CD14-positive monocyte (primary cell): ENCODE measurements around the gene CACNA1C. TPM values are rescaled to one million over a fixed set of nuclear protein-coding genes. Genes with fewer than 3 reads are reported as not detected.

ENCODE experiments used
- DNase-seq, 3 donors: peaks; one replicate each; pipeline ENCODE4 v3.0.0-alpha.2; 2011 to 2022
- H2AFZ ChIP-seq: 2 replicates; pipeline ENCODE4 v1.6.0; 2012; ENCODE audit warnings: mild to moderate bottlenecking, low read depth, low read length, inconsistent platforms; ENCODE audit not compliant: insufficient read depth, poor library complexity, severe bottlenecking
- H3K27ac ChIP-seq, 2 donors: 1 replicate in 1 of 2; 2 replicates in 1 of 2; pipeline ENCODE4 v1.5.1; 2012 to 2013; ENCODE audit warnings: low read length in 2 of 2, control low read depth in 1 of 2, inconsistent platforms in 1 of 2, low read depth in 1 of 2, mild to moderate bottlenecking in 1 of 2
- H3K27me3 ChIP-seq, 2 donors: one replicate each; pipeline versions ENCODE4 v1.6.0 to v1.6.1; 2011 to 2013; ENCODE audit warnings: low read length in 2 of 2; ENCODE audit not compliant: control insufficient read depth in 2 of 2, insufficient read depth in 2 of 2
- H3K36me3 ChIP-seq, 2 donors: replicated peaks in 1 of 2; 1 replicate in 1 of 2; 2 replicates in 1 of 2; pipeline versions ENCODE4 v1.5.1 to v1.6.1; 2012 to 2013; ENCODE audit warnings: low read length in 2 of 2, control low read depth in 1 of 2, inconsistent platforms in 1 of 2, mild to moderate bottlenecking in 1 of 2; ENCODE audit not compliant: insufficient read depth in 2 of 2, control insufficient read depth in 1 of 2
- H3K4me1 ChIP-seq, 2 donors: 1 replicate in 1 of 2; 2 replicates in 1 of 2; pipeline versions ENCODE4 v1.5.1 to v1.6.1; 2012 to 2013; ENCODE audit warnings: low read length in 2 of 2, control low read depth in 1 of 2, inconsistent platforms in 1 of 2, mild to moderate bottlenecking in 1 of 2, moderate library complexity in 1 of 2; ENCODE audit not compliant: insufficient read depth in 2 of 2, control insufficient read depth in 1 of 2
- H3K4me2 ChIP-seq: replicated peaks from 2 replicates; pipeline ENCODE3; 2012; ENCODE audit warnings: low read length, moderate library complexity, mild to moderate bottlenecking; ENCODE audit not compliant: poor library complexity, severe bottlenecking; ENCODE audit errors: extremely low read depth
- H3K4me3 ChIP-seq, 3 experiments: fragments of 200-600 bp in 1 of 3; sonication (generic) in 1 of 3; replicated peaks in 1 of 3; 1 replicate in 2 of 3; 2 replicates in 1 of 3; pipeline ENCODE4 v1.5.1; 2011 to 2013; ENCODE audit warnings: low read length in 3 of 3, mild to moderate bottlenecking in 3 of 3, control low read depth in 2 of 3, low read depth in 2 of 3, inconsistent platforms in 1 of 3, moderate library complexity in 1 of 3
- H3K79me2 ChIP-seq: 2 replicates; pipeline ENCODE4 v1.6.0; 2012; ENCODE audit warnings: mild to moderate bottlenecking, control low read depth, inconsistent platforms, low read length, moderate library complexity; ENCODE audit not compliant: insufficient read depth
- H3K9ac ChIP-seq: 2 replicates; pipeline ENCODE4 v1.6.0; 2017; ENCODE audit warnings: low read length, mild to moderate bottlenecking; ENCODE audit not compliant: insufficient read depth, poor library complexity, severe bottlenecking
- H3K9me3 ChIP-seq, 2 donors: replicated peaks in 1 of 2; 1 replicate in 1 of 2; 2 replicates in 1 of 2; pipeline versions ENCODE4 v1.5.1 to v1.6.1; 2012 to 2013; ENCODE audit warnings: low read length in 2 of 2, control low read depth in 1 of 2; ENCODE audit not compliant: control insufficient read depth in 1 of 2, insufficient read depth in 1 of 2
- H4K20me1 ChIP-seq: 2 replicates; pipeline ENCODE4 v1.6.0; 2012; ENCODE audit warnings: mild to moderate bottlenecking, low read length, control low read depth, moderate library complexity; ENCODE audit not compliant: insufficient read depth
- H3K27ac Mint-ChIP-seq, 7 donors: one replicate each; pipeline ENCODE4 v1.8.0; 2020; ENCODE audit warnings: mild to moderate bottlenecking in 7 of 7, mixed read lengths in 7 of 7, moderate library complexity in 6 of 7, inconsistent platforms in 2 of 7
- H3K27me3 Mint-ChIP-seq, 3 donors: one replicate each; pipeline ENCODE4 v1.8.0; 2021 to 2022; ENCODE audit warnings: low read depth in 3 of 3, mild to moderate bottlenecking in 3 of 3, mixed read lengths in 3 of 3, moderate library complexity in 3 of 3, inconsistent platforms in 1 of 3
- H3K36me3 Mint-ChIP-seq, 2 donors: one replicate each; pipeline ENCODE4 v1.8.0; 2020; ENCODE audit warnings: mixed read lengths in 2 of 2, inconsistent platforms in 1 of 2, mild to moderate bottlenecking in 1 of 2
- H3K4me1 Mint-ChIP-seq: one replicate; pipeline ENCODE4 v1.8.0; 2020; ENCODE audit warnings: mild to moderate bottlenecking, mixed read lengths
- H3K4me3 Mint-ChIP-seq, 2 donors: one replicate each; pipeline ENCODE4 v1.8.0; 2020; ENCODE audit warnings: mild to moderate bottlenecking in 2 of 2, mixed read lengths in 2 of 2, moderate library complexity in 1 of 2
- H3K9me3 Mint-ChIP-seq, 7 donors: one replicate each; pipeline ENCODE4 v1.8.0; 2020 to 2022; ENCODE audit warnings: mixed read lengths in 7 of 7, mild to moderate bottlenecking in 6 of 7, moderate library complexity in 6 of 7, inconsistent platforms in 2 of 7
- WGBS: methylation state at CpG from one replicate; pipeline ENCODE4 v1.1.5; 2013; ENCODE audit warnings: missing lambda C conversion rate; ENCODE audit not compliant: insufficient coverage; 5-methylcytosine and 5-hydroxymethylcytosine counted together
- intact Hi-C, 2 donors: fragments of 100-400 bp; cut with micrococcal nuclease; formaldehyde crosslinking; loops; one replicate each; pipeline versions ENCODE4 v1.15.0 to v1.15.1; 2023
- polyA plus RNA-seq, 3 donors: library from polyadenylated mRNA; depleted of rRNA in 1 of 3; unstranded in 2 of 3; stranded (reverse) in 1 of 3; fragments of 300-500 nt in 2 of 3; fragments of >200 nt in 1 of 3; fragmentation: Illumina TruSeq in 2 of 3; gene quantifications; 1 replicate in 2 of 3; 2 replicates in 1 of 3; pipeline ENCODE4 v1.2.3, GENCODE V29; 2012 to 2021
- TF ChIP-seq, protein P1 (sequence below): fragments of 200-600 bp; IDR thresholded peaks from one replicate; pipeline ENCODE4 v1.8.0; 2022; ENCODE audit warnings: antibody characterized with exemption, mild to moderate bottlenecking

The CACNA1C gene
- polyA plus RNA-seq, 3 donors = not detected

DNA sequence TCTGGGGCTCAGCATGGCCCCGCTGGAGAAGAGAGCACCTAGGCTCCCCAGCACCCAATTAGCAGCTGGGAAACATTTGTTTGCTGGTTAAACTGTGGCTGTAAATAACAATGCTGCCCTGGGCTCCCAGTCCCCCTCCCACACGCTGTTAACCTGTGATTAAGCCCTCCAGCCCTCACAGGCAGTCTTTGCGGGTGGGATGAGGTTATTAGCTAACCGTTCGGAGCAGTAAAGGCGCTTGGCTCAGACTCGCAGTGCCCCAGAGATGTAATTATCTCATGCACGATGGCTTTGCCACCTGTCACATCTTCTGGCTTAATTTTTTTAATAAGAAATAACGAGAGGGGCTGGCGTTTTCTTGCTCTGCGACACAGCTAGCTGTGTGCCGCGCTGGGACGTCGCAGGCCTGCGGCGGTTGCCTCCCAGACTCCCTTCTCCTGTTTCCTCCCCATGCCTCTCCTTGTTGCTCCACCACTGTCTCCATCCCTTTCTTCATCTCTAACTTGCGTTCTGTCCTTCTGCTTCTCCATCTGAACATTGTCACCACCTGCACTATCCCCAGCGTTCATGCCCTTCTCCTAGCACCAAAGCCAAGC is 502.8 kb downstream of the CACNA1C start:
- Histone ChIP-seq H3K27me3 (no peaks in the 10 kb centered on the region), H3K27ac (no peak overlapping the region), H2AFZ (no peak overlapping the region), H3K36me3 (no peaks in the 10 kb centered on the region), H3K9me3 (no peaks in the 10 kb centered on the region), H3K4me1 (peaks cover 36 to 41% of the 10 kb centered on the region in 2 donors), H4K20me1 (no peaks in the 10 kb centered on the region), H3K4me3 (no peak overlapping the region), H3K79me2 (no peaks in the 10 kb centered on the region), H3K9ac (no peak overlapping the region), H3K4me2 (no peak overlapping the region)
- Mint-ChIP-seq H3K9me3 (peaks cover 0 to 2% (median 0%) of the 10 kb centered on the region in 7 donors), H3K27me3 (peaks cover 0 to 4% (median 1%) of the 10 kb centered on the region in 3 donors), H3K27ac (no peak overlapping the region), H3K4me3 (no peak overlapping the region), H3K36me3 (no peaks in the 10 kb centered on the region), H3K4me1 (peaks cover 8% of the 10 kb centered on the region)
- 96% methylated on average over 13 of the region's 19 CpGs for WGBS
- intact Hi-C loops = no loop called here
- no peak for DNase-seq
- TF ChIP-seq, protein P1, sequence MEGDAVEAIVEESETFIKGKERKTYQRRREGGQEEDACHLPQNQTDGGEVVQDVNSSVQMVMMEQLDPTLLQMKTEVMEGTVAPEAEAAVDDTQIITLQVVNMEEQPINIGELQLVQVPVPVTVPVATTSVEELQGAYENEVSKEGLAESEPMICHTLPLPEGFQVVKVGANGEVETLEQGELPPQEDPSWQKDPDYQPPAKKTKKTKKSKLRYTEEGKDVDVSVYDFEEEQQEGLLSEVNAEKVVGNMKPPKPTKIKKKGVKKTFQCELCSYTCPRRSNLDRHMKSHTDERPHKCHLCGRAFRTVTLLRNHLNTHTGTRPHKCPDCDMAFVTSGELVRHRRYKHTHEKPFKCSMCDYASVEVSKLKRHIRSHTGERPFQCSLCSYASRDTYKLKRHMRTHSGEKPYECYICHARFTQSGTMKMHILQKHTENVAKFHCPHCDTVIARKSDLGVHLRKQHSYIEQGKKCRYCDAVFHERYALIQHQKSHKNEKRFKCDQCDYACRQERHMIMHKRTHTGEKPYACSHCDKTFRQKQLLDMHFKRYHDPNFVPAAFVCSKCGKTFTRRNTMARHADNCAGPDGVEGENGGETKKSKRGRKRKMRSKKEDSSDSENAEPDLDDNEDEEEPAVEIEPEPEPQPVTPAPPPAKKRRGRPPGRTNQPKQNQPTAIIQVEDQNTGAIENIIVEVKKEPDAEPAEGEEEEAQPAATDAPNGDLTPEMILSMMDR = no peak

GRCh38 chr12:2557597-2557996 is 504.8 kb downstream of the CACNA1C start:
- no peak overlapping the region for H3K9ac ChIP-seq
- no peaks in the 10 kb centered on the region for H3K9me3 ChIP-seq
- H3K27me3 ChIP-seq = no peaks in the 10 kb centered on the region
- Mint-ChIP-seq H3K9me3 (peaks cover 0 to 2% (median 0%) of the 10 kb centered on the region in 7 donors), H3K27ac (peak overlapping the region in 1 of 7 donors; percentile 13), H3K36me3 (no peaks in the 10 kb centered on the region), H3K4me1 (peaks cover 19% of the 10 kb centered on the region), H3K4me3 (no peak overlapping the region), H3K27me3 (peaks cover 0 to 5% (median 1%) of the 10 kb centered on the region in 3 donors)
- intact Hi-C loops = no loop called here
- peaks cover 28 to 33% of the 10 kb centered on the region in 2 donors for H3K4me1 ChIP-seq
- no peak overlapping the region for H3K4me3 ChIP-seq
- no peak overlapping the region for H2AFZ ChIP-seq
- H3K27ac ChIP-seq = no peak overlapping the region
- DNase-seq = no peak
- no peak overlapping the region for H3K4me2 ChIP-seq
- no peaks in the 10 kb centered on the region for H3K79me2 ChIP-seq
- no peaks in the 10 kb centered on the region for H3K36me3 ChIP-seq
- TF ChIP-seq, protein P1 = no peak
- no peaks in the 10 kb centered on the region for H4K20me1 ChIP-seq
- WGBS = 100% methylated on average over 2 of the region's 3 CpGs
